HepG2 (cell line): ENCODE data around the gene RPL3. TPM values are rescaled to one million over a fixed set of nuclear protein-coding genes. Genes with fewer than 3 reads are reported as not detected.

Source experiments
- ATAC-seq: fragments of 200-7000 bp; cut with Tn5 transposase; 3 replicates; pipeline ENCODE4 v1.9.1; 2020; ENCODE audit warnings: mild to moderate bottlenecking, moderate library complexity
- BruUV-seq: library from RNA; stranded (reverse); fragments of 400-500 nt; replicated peaks from 2 replicates; lab custom pipeline; 2021; lab: Mats Ljungman, UMichigan
- CTCF ChIA-PET: fragments of 300-600 bp; formaldehyde crosslinking; extraction: SDS; loops from one replicate; lab custom pipeline; 2021; ENCODE audit warnings: low total read pairs, inconsistent platforms, low intra/inter-chr PET ratio; lab: Yijun Ruan, JAX
- POLR2A ChIA-PET: fragments of 350-600 bp; sonication (Branson Sonifier 250); formaldehyde crosslinking; loops from one replicate; lab custom pipeline; 2020; ENCODE audit warnings: antibody characterized with exemption, inconsistent platforms; lab: Yijun Ruan, JAX
- DNase-seq: peaks from one replicate; pipeline ENCODE4 v3.0.0-alpha.2; 2015; ENCODE audit warnings: low spot score
- FAIRE-seq: peaks from 3 replicates; lab custom pipeline; 2011; peaks lifted over from hg19 to GRCh38; lab: Jason Lieb, UNC
- H2AFZ ChIP-seq: one replicate; pipeline ENCODE4 v1.6.1; 2011; ENCODE audit warnings: low read length, inconsistent platforms
- H3K27ac ChIP-seq: fragments of 300-600 bp; 3 replicates; pipeline ENCODE4 v1.8.0; 2011; ENCODE audit warnings: mixed run types, mild to moderate bottlenecking, mixed read lengths, low read length, inconsistent platforms; ENCODE audit not compliant: insufficient read depth; ENCODE audit errors: extremely low read length
- H3K27me3 ChIP-seq, 2 experiments: fragments of 200-600 bp in 1 of 2; 2 replicates in 1 of 2; 3 replicates in 1 of 2; pipeline versions ENCODE4 v1.6.0 to v1.8.0; 2011; ENCODE audit warnings: low read length in 2 of 2, mild to moderate bottlenecking in 2 of 2, moderate library complexity in 2 of 2, inconsistent platforms in 1 of 2; ENCODE audit not compliant: insufficient read depth in 2 of 2, control insufficient read depth in 1 of 2
- H3K36me3 ChIP-seq, 2 experiments: fragments of 200-600 bp in 1 of 2; replicated peaks in 1 of 2; 2 replicates in 1 of 2; 3 replicates in 1 of 2; pipeline versions ENCODE4 v1.5.1 to v1.8.0; 2011; ENCODE audit warnings: low read length in 2 of 2, inconsistent platforms in 1 of 2; ENCODE audit not compliant: insufficient read depth in 2 of 2, control insufficient read depth in 1 of 2
- H3K4me1 ChIP-seq: 2 replicates; pipeline ENCODE4 v1.5.1; 2012; ENCODE audit warnings: low read length, inconsistent platforms; ENCODE audit not compliant: insufficient read depth
- H3K4me2 ChIP-seq: 2 replicates; pipeline ENCODE4 v1.6.0; 2011; ENCODE audit warnings: low read depth, low read length, inconsistent platforms
- H3K4me3 ChIP-seq, 3 experiments: fragments of 200-600 bp in 1 of 3; sonication (generic), shearing (Covaris generic) in 1 of 3; replicated peaks in 1 of 3; 2 replicates each; pipeline ENCODE4 v1.5.1; 2011 to 2016; ENCODE audit warnings: low read length in 3 of 3, inconsistent platforms in 2 of 3, low read depth in 2 of 3, mild to moderate bottlenecking in 2 of 3, control low read depth in 1 of 3, mixed read lengths in 1 of 3; ENCODE audit not compliant: insufficient read depth in 1 of 3
- H3K79me2 ChIP-seq: one replicate; pipeline ENCODE4 v1.6.1; 2011; ENCODE audit warnings: low read length, inconsistent platforms; ENCODE audit not compliant: insufficient read depth
- H3K9ac ChIP-seq: 2 replicates; pipeline ENCODE4 v1.6.0; 2011; ENCODE audit warnings: mild to moderate bottlenecking, low read depth, low read length, inconsistent platforms; ENCODE audit not compliant: insufficient read depth
- H3K9me3 ChIP-seq: 2 replicates; pipeline ENCODE4 v1.5.1; 2012; ENCODE audit warnings: mild to moderate bottlenecking, low read length
- H4K20me1 ChIP-seq: 2 replicates; pipeline ENCODE4 v1.6.0; 2011; ENCODE audit warnings: inconsistent platforms, mild to moderate bottlenecking, low read length, moderate library complexity; ENCODE audit not compliant: insufficient read depth
- AGO2 ChIP-seq: fragments of 200-400 bp; formaldehyde crosslinking; optimal IDR thresholded peaks from 2 replicates; pipeline ENCODE3; 2017; ENCODE audit warnings: mild to moderate bottlenecking, low read depth, low read length, moderate library complexity
- CSRNP1 ChIP-seq: sonication (generic); formaldehyde crosslinking; IDR thresholded peaks from 2 replicates; pipeline ENCODE4 v1.8.1; 2023; ENCODE audit warnings: mild to moderate bottlenecking, missing genetic modification reagents
- CTCF ChIP-seq: sonication (generic); formaldehyde crosslinking; IDR thresholded peaks from 2 replicates; pipeline ENCODE4 v1.5.0; 2020; ENCODE audit warnings: mild to moderate bottlenecking, missing genetic modification reagents, moderate library complexity
- IRF2 ChIP-seq: IDR thresholded peaks from 2 replicates; pipeline ENCODE4 v1.6.1; 2018; ENCODE audit warnings: missing genetic modification reagents, missing compliant biosample characterization
- NR2C2 ChIP-seq: sonication (generic); formaldehyde crosslinking; IDR thresholded peaks from 2 replicates; pipeline ENCODE4 v1.4.0; 2020; ENCODE audit warnings: missing genetic modification reagents, mild to moderate bottlenecking, moderate library complexity, borderline replicate concordance
- POLR2A ChIP-seq, 2 experiments: IDR thresholded peaks; 2 replicates each; pipeline ENCODE4 v1.6.1; 2011; ENCODE audit warnings: low read depth in 2 of 2, low read length in 2 of 2, mild to moderate bottlenecking in 1 of 2, moderate library complexity in 1 of 2; ENCODE audit not compliant: insufficient read depth in 1 of 2
- POLR2AphosphoS5 ChIP-seq: IDR thresholded peaks from 2 replicates; pipeline ENCODE4 v1.6.1; 2012; ENCODE audit warnings: low read depth, low read length
- RBFOX2 ChIP-seq: fragments of 200-400 bp; formaldehyde crosslinking; IDR thresholded peaks from 2 replicates; pipeline ENCODE4 v1.6.1; 2017; ENCODE audit warnings: low read depth, mild to moderate bottlenecking, low read length
- TEAD2 ChIP-seq: sonication (generic); formaldehyde crosslinking; IDR thresholded peaks from 2 replicates; pipeline ENCODE4 v1.9.0; 2021; ENCODE audit warnings: missing genetic modification reagents
- ZFY ChIP-seq: sonication (generic); formaldehyde crosslinking; IDR thresholded peaks from 2 replicates; pipeline ENCODE4 v1.4.0; 2020; ENCODE audit warnings: missing genetic modification reagents
- ZNF496 ChIP-seq: sonication (generic); formaldehyde crosslinking; IDR thresholded peaks from 2 replicates; pipeline ENCODE4 v1.8.1; 2023; ENCODE audit warnings: mild to moderate bottlenecking, moderate library complexity, missing genetic modification reagents; ENCODE audit not compliant: insufficient replicate concordance
- ZNF607 ChIP-seq: sonication (generic); formaldehyde crosslinking; IDR thresholded peaks from 2 replicates; pipeline ENCODE4 v1.5.1; 2020; ENCODE audit warnings: missing genetic modification reagents, mild to moderate bottlenecking, borderline replicate concordance
- ZNF780A ChIP-seq: sonication (generic); formaldehyde crosslinking; IDR thresholded peaks from 2 replicates; pipeline ENCODE4 v1.8.0; 2022; ENCODE audit warnings: mild to moderate bottlenecking, missing genetic modification reagents, moderate library complexity
- WGBS: methylation state at CpG from one replicate; pipeline ENCODE4 v1.1.6; 2017; ENCODE audit warnings: low lambda C conversion rate; 5-methylcytosine and 5-hydroxymethylcytosine counted together
- in situ Hi-C: cut with HindIII; loops from 2 replicates; pipeline ENCODE4 v1.10.0; 2017; ENCODE audit warnings: low pct_unique_long_range_greater_than_20kb; ENCODE audit not compliant: extremely low pct_ligation_motif_present
- intact Hi-C: fragments of 100-400 bp; cut with micrococcal nuclease; formaldehyde crosslinking; loops from one replicate; pipeline ENCODE4 v1.10.0; 2022; ENCODE audit not compliant: unreplicated experiment
- polyA plus RNA-seq, 8 experiments: library from polyadenylated mRNA; depleted of rRNA in 3 of 8; stranded (reverse) in 7 of 8; unstranded in 1 of 8; fragments of >200 nt; fragmentation: Illumina TruSeq in 4 of 8; extraction: Trizol in 4 of 8; gene quantifications; 2 replicates each; pipeline versions ENCODE4 v1.2.1 to v1.2.3, GENCODE V29; 2011 to 2016; ENCODE audit warnings: low read depth in 4 of 8, missing spikeins in 1 of 8, mixed read lengths in 1 of 8; ENCODE audit not compliant: insufficient read depth in 1 of 8
- total RNA-seq, 5 experiments: library from RNA; depleted of rRNA; stranded (reverse); fragments of >200 nt; fragmentation: Illumina TruSeq; extraction: Trizol; gene quantifications; 2 replicates each; pipeline ENCODE4 v1.2.3, GENCODE V29; 2016; ENCODE audit warnings: low read depth in 1 of 5
- TF ChIP-seq, protein P1 (sequence below), 2 experiments: sonication (generic) in 1 of 2; formaldehyde crosslinking in 1 of 2; IDR thresholded peaks; 2 replicates each; pipeline versions ENCODE4 v1.4.0 to v1.6.1; 2018 to 2020; ENCODE audit warnings: missing genetic modification reagents in 2 of 2, borderline replicate concordance in 1 of 2, low read depth in 1 of 2, mild to moderate bottlenecking in 1 of 2, missing biosample characterization in 1 of 2

The RPL3 gene
- total and polyA plus RNA-seq, 2 of the 13 experiments (the other 11 are each of a cell fraction or from before 2014, with no cell fraction given): 1,051 to 3,279 TPM

- TF ChIP-seq POLR2A (IDR thresholded peaks at IDR 0.05; ENCODE audit: insufficient read depth in 1 of 2, low read depth in 2 of 2, low read length in 2 of 2): no peak; a peak in 1 of 4 replicates
These were observed 4.0 kb downstream of the RPL3 start (continued) for GRCh38 chr22:39315389-39315788.

- ChIA-PET CTCF (no interaction called here), POLR2A (interaction anchor here (1.6 kb wide), 1 partner anchor 14 kb away, joined by 5 read pairs; no protein-coding TSS in a partner anchor)
- BruUV-seq: no TSS peak
- TF ChIP-seq NR2C2 (CRISPR knock-in tag) (no peak), CTCF (CRISPR knock-in tag) (0 out of 2 replicates have a peak, but pooled peaks have one; percentile 21), POLR2AphosphoS5 (peak; percentile 34), POLR2A (IDR thresholded peaks at IDR 0.05; ENCODE audit: insufficient read depth in 1 of 2, low read depth in 2 of 2, low read length in 2 of 2) (peak; percentile 5 to 51; a peak in 3 of 4 replicates), TEAD2 (no peak), ZNF607 (CRISPR knock-in tag) (no peak), AGO2 (peak; percentile 64), ZFY (CRISPR knock-in tag) (0 out of 2 replicates have a peak, but pooled peaks have one; percentile 24), IRF2 (CRISPR knock-in tag) (no peak), CSRNP1 (CRISPR knock-in tag) (no peak), ZNF780A (CRISPR knock-in tag) (no peak), RBFOX2 (peak; percentile 46; the same call in 1 of the 2 replicates), ZNF496 (CRISPR knock-in tag) (no peak)
- TF ChIP-seq, protein P1, sequence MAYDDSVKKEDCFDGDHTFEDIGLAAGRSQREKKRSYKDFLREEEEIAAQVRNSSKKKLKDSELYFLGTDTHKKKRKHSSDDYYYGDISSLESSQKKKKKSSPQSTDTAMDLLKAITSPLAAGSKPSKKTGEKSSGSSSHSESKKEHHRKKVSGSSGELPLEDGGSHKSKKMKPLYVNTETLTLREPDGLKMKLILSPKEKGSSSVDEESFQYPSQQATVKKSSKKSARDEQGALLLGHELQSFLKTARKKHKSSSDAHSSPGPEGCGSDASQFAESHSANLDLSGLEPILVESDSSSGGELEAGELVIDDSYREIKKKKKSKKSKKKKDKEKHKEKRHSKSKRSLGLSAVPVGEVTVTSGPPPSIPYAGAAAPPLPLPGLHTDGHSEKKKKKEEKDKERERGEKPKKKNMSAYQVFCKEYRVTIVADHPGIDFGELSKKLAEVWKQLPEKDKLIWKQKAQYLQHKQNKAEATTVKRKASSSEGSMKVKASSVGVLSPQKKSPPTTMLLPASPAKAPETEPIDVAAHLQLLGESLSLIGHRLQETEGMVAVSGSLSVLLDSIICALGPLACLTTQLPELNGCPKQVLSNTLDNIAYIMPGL (CRISPR knock-in tag; IDR thresholded peaks at IDR 0.05; ENCODE audit: borderline replicate concordance in 1 of 2, low read depth in 1 of 2): no peak
- no peak overlapping the region for H3K27ac ChIP-seq
- no peak for ATAC-seq
- H4K20me1 ChIP-seq: peaks cover 72% of the 10 kb centered on the region
- in situ Hi-C loops (loop anchor here (5.0 kb wide), 1 partner anchor 142 kb away; no protein-coding TSS in a partner anchor), intact Hi-C loops (no loop called here)
- peaks cover 46% of the 10 kb centered on the region for H3K79me2 ChIP-seq
- no peak overlapping the region; the same call in 1 of the 2 replicates for H3K4me2 ChIP-seq
- peaks cover 44 to 68% of the 10 kb centered on the region in 2 experiments for H3K36me3 ChIP-seq
- no peak overlapping the region for H3K9ac ChIP-seq
- 98% methylated on average over 10 of the region's 14 CpGs for WGBS
- FAIRE-seq: no peak
- H2AFZ ChIP-seq: no peak overlapping the region
- peaks cover 62% of the 10 kb centered on the region for H3K4me1 ChIP-seq
- H3K4me3 ChIP-seq: peak overlapping the region in 1 of 3 experiments; percentile 9; a peak in 1 of 6 replicates
- DNase-seq: no peak
- no peaks in the 10 kb centered on the region; a peak in 1 of 5 replicates for H3K27me3 ChIP-seq
- H3K9me3 ChIP-seq: no peaks in the 10 kb centered on the region
These were observed 5.0 kb downstream of the RPL3 start for GRCh38 chr22:39314251-39314971.
